Astrocyte (in vitro differentiated cells and primary cell): ENCODE results near the gene FLT1. TPM values are rescaled to one million over a fixed set of nuclear protein-coding genes. Genes with fewer than 3 reads are reported as not detected.

Source experiments
- DNase-seq: peaks from one replicate; pipeline ENCODE4 v3.0.0-alpha.2; 2010; ENCODE audit warnings: low read depth
- FAIRE-seq: peaks from 2 replicates; lab custom pipeline; 2011; peaks lifted over from hg19 to GRCh38; lab: Jason Lieb, UNC
- H2AFZ ChIP-seq: 2 replicates; pipeline ENCODE4 v1.6.0; 2012; ENCODE audit warnings: low read depth, low read length, inconsistent platforms
- H3K27ac ChIP-seq: 2 replicates; pipeline ENCODE4 v1.5.1; 2011; ENCODE audit warnings: low read depth, low read length, inconsistent platforms
- H3K27me3 ChIP-seq: 2 replicates; pipeline ENCODE4 v1.6.0; 2011; ENCODE audit warnings: low read length, inconsistent platforms; ENCODE audit not compliant: insufficient read depth
- H3K36me3 ChIP-seq: 2 replicates; pipeline ENCODE4 v1.5.1; 2011; ENCODE audit warnings: low read length, inconsistent platforms; ENCODE audit not compliant: insufficient read depth
- H3K4me1 ChIP-seq: 2 replicates; pipeline ENCODE4 v1.5.1; 2011; ENCODE audit warnings: low read length, inconsistent platforms; ENCODE audit not compliant: insufficient read depth
- H3K4me2 ChIP-seq: 2 replicates; pipeline ENCODE4 v1.6.0; 2012; ENCODE audit warnings: low read length, inconsistent platforms
- H3K4me3 ChIP-seq: 2 replicates; pipeline ENCODE4 v1.5.1; 2011; ENCODE audit warnings: low read depth, mild to moderate bottlenecking, low read length, inconsistent platforms; ENCODE audit not compliant: insufficient read depth
- H3K79me2 ChIP-seq: 2 replicates; pipeline ENCODE4 v1.6.0; 2012; ENCODE audit warnings: mild to moderate bottlenecking, low read length, inconsistent platforms; ENCODE audit not compliant: insufficient read depth
- H3K9ac ChIP-seq: 2 replicates; pipeline ENCODE4 v1.6.0; 2012; ENCODE audit warnings: mild to moderate bottlenecking, low read length, inconsistent platforms
- H3K9me3 ChIP-seq: 2 replicates; pipeline ENCODE4 v1.5.1; 2012; ENCODE audit warnings: low read depth, mild to moderate bottlenecking, low read length, inconsistent platforms; ENCODE audit not compliant: insufficient read depth
- H4K20me1 ChIP-seq: 2 replicates; pipeline ENCODE4 v1.6.0; 2012; ENCODE audit warnings: low read length, inconsistent platforms; ENCODE audit not compliant: insufficient read depth
- H3K27ac Mint-ChIP-seq: one replicate; pipeline ENCODE4 v1.8.0; 2021; ENCODE audit warnings: mild to moderate bottlenecking, mixed read lengths; ENCODE audit not compliant: unreplicated experiment
- H3K27me3 Mint-ChIP-seq: one replicate; pipeline ENCODE4 v1.8.0; 2021; ENCODE audit warnings: low read depth, mixed read lengths; ENCODE audit not compliant: unreplicated experiment
- H3K36me3 Mint-ChIP-seq: one replicate; pipeline ENCODE4 v1.8.0; 2021; ENCODE audit warnings: low read depth, mixed read lengths; ENCODE audit not compliant: unreplicated experiment
- H3K4me1 Mint-ChIP-seq: one replicate; pipeline ENCODE4 v1.8.0; 2021; ENCODE audit warnings: low read depth, mixed read lengths; ENCODE audit not compliant: unreplicated experiment
- H3K4me3 Mint-ChIP-seq: one replicate; pipeline ENCODE4 v1.8.0; 2021; ENCODE audit warnings: mild to moderate bottlenecking, moderate library complexity, mixed read lengths; ENCODE audit not compliant: unreplicated experiment
- H3K9me3 Mint-ChIP-seq: one replicate; pipeline ENCODE4 v1.8.0; 2021; ENCODE audit warnings: mild to moderate bottlenecking, mixed read lengths; ENCODE audit not compliant: unreplicated experiment
- CTCF ChIP-seq: IDR thresholded peaks from 2 replicates; pipeline ENCODE4 v1.5.1; 2011; ENCODE audit warnings: low read depth, mild to moderate bottlenecking, inconsistent platforms, low read length, moderate library complexity; ENCODE audit not compliant: insufficient read depth
- EZH2 ChIP-seq: IDR thresholded peaks from 2 replicates; pipeline ENCODE4 v1.6.1; 2012; ENCODE audit warnings: mild to moderate bottlenecking, low read length, inconsistent platforms; ENCODE audit not compliant: insufficient read depth
- total RNA-seq: library from RNA; stranded (reverse); gene quantifications from 2 replicates; pipeline ENCODE4 v1.2.1, GENCODE V29; 2021

FLT1 gene
- total RNA-seq, 1 donor from 2014 or later: 7.3 TPM

DNA sequence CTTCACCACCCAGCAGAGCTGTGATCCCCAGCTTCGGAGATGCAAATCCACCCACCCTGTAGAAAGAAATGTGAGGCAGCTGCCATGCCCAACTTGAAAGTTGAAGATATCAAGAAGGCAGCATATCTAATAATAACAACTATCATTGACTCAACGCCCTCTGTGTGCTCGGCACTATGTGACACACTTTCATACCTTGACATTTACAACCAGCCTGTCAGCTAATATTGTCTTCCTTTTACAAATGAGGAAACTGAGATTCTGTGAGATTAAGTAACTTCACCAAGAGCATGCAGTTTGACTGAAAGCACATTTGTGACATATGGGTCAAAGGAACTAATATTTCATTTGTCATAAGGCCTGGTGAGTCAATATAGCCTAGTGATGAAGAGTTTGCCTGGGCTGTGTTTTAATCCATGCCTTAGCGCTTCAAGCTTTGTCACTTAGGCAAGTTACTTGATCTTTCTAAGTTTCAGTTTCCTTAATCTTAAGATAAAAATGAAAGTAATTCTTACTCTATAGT, 137.0 kb downstream of the FLT1 start:
- H3K4me1 Mint-ChIP-seq: peaks cover 25% of the 10 kb centered on the region
- H3K9me3 Mint-ChIP-seq: no peaks in the 10 kb centered on the region
- no peaks in the 10 kb centered on the region for H3K4me1 ChIP-seq
- no peak overlapping the region for H3K4me3 Mint-ChIP-seq
- no peak overlapping the region for H2AFZ ChIP-seq
- no peaks in the 10 kb centered on the region for H3K9me3 ChIP-seq
- no peak for FAIRE-seq
- H3K9ac ChIP-seq: no peak overlapping the region
- no peaks in the 10 kb centered on the region for H3K36me3 ChIP-seq
- no peaks in the 10 kb centered on the region for H3K27me3 Mint-ChIP-seq
- no peaks in the 10 kb centered on the region for H3K27me3 ChIP-seq
- no peak overlapping the region for H3K4me2 ChIP-seq
- no peak for DNase-seq
- H3K36me3 Mint-ChIP-seq: no peaks in the 10 kb centered on the region
- no peaks in the 10 kb centered on the region for H4K20me1 ChIP-seq
- no peak for TF ChIP-seq CTCF
- TF ChIP-seq EZH2: no peak
- no peaks in the 10 kb centered on the region for H3K79me2 ChIP-seq
- no peak overlapping the region for H3K4me3 ChIP-seq
- no peak overlapping the region for H3K27ac Mint-ChIP-seq
- H3K27ac ChIP-seq: no peak overlapping the region

DNA sequence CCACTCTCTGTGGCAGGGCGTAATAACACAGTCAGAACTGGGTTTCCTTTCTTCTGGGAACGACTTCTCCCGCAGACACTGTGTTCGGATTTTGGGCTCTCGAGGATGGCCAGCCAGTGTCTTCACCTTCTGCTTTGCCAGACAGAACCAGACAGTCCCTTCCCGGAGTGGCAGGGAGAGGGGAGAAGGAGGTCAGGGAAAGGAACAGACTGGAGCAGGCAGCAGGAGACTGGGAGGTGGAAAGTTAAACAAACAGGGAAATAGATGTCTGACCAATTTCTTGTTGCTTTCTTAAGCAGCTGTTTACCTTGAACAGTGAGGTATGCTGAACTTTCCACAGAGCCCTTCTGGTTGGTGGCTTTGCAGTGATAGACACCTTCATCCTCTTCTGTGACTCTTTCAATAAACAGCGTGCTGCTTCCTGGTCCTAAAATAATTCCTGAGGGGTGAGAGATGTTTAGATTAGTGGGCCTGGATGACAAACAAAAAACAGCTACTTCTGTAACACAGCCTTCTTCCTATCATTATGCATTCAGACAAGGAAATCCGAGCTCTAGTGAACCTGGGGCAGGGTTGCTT, 137.6 kb downstream of the FLT1 start:
- FAIRE-seq (no peak), DNase-seq (no peak)
- Mint-ChIP-seq H3K4me3 (no peak overlapping the region), H3K36me3 (no peaks in the 10 kb centered on the region), H3K4me1 (peaks cover 25% of the 10 kb centered on the region), H3K9me3 (no peaks in the 10 kb centered on the region), H3K27ac (peak overlapping the region; percentile 85), H3K27me3 (no peaks in the 10 kb centered on the region)
- Histone ChIP-seq H3K27ac (peak overlapping the region; percentile 66), H3K4me1 (no peaks in the 10 kb centered on the region), H3K4me2 (no peak overlapping the region), H3K9ac (peak overlapping the region; percentile 51), H2AFZ (no peak overlapping the region), H4K20me1 (no peaks in the 10 kb centered on the region), H3K9me3 (no peaks in the 10 kb centered on the region), H3K36me3 (no peaks in the 10 kb centered on the region), H3K27me3 (no peaks in the 10 kb centered on the region), H3K79me2 (no peaks in the 10 kb centered on the region), H3K4me3 (no peak overlapping the region)
- TF ChIP-seq CTCF (no peak), EZH2 (no peak)

DNA sequence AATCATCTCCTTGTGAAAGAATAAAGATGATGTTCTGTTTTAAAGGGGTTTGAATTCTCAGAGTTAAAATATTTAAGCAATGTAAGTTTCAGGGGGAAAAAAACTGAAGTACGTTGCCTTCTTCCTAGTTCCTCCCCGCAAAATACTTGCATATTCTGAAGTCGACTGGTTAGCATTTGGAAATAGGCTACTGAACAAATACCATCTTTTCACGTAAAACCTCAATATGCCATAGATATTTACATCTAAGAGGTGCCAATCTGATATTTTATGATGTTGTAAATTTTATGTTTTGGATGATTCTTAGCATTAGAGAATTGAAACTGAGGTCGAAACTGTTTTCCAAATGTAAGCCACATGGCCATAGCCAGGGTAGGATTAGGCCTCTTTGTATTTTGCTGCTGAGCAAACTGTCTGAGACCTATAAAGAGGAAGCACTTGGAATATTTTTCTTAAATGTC, 138.3 kb downstream of the FLT1 start:
- H3K4me3 Mint-ChIP-seq: no peak overlapping the region
- Histone ChIP-seq H3K4me2 (no peak overlapping the region), H3K27ac (peak overlapping the region; percentile 66), H3K4me1 (no peaks in the 10 kb centered on the region), H4K20me1 (no peaks in the 10 kb centered on the region), H3K79me2 (no peaks in the 10 kb centered on the region), H3K9me3 (no peaks in the 10 kb centered on the region), H3K4me3 (no peak overlapping the region), H2AFZ (no peak overlapping the region), H3K27me3 (no peaks in the 10 kb centered on the region), H3K36me3 (no peaks in the 10 kb centered on the region), H3K9ac (peak overlapping the region; percentile 51)
- H3K36me3 Mint-ChIP-seq: no peaks in the 10 kb centered on the region
- H3K27ac Mint-ChIP-seq: peak overlapping the region; percentile 54
- H3K27me3 Mint-ChIP-seq: no peaks in the 10 kb centered on the region
- H3K4me1 Mint-ChIP-seq: peaks cover 25% of the 10 kb centered on the region
- FAIRE-seq (no peak), DNase-seq (no peak)
- no peaks in the 10 kb centered on the region for H3K9me3 Mint-ChIP-seq
- TF ChIP-seq EZH2 (no peak), CTCF (no peak)
